SK-N-SH treated with all-trans-retinoic acid at 6 μM for 48 hours (cell line): Measurements from ENCODE around the gene CRISPLD2.

ENCODE experiments used
- ATAC-seq: fragments of 200-7000 bp; cut with Tn5 transposase; 3 replicates; pipeline ENCODE4 v1.9.1; 2020; ENCODE audit warnings: mild to moderate bottlenecking, moderate library complexity
- ARNTL ChIP-seq: fragments of 450-650 bp; formaldehyde crosslinking; IDR thresholded peaks from 2 replicates; pipeline ENCODE4 v1.5.0; 2020; ENCODE audit warnings: low read depth, mild to moderate bottlenecking, moderate library complexity, borderline replicate concordance
- BACH2 ChIP-seq: fragments of 250-450 bp; sonication (Bioruptor Pico); IDR thresholded peaks from 2 replicates; pipeline ENCODE4 v1.9.0; 2021; ENCODE audit warnings: mild to moderate bottlenecking, borderline replicate concordance
- CSDC2 ChIP-seq: fragments of 250-450 bp; sonication (Bioruptor Pico); IDR thresholded peaks from 2 replicates; pipeline ENCODE4 v1.5.0; 2020; ENCODE audit warnings: mild to moderate bottlenecking, moderate library complexity
- ESRRG ChIP-seq: fragments of 250-450 bp; sonication (Bioruptor Pico); IDR thresholded peaks from 2 replicates; pipeline ENCODE4 v1.6.1; 2021; ENCODE audit warnings: mild to moderate bottlenecking
- GLIS3 ChIP-seq: fragments of 250-450 bp; sonication (Bioruptor Pico); IDR thresholded peaks from 2 replicates; pipeline ENCODE4 v1.5.0; 2020; ENCODE audit warnings: mild to moderate bottlenecking, moderate library complexity
- ISL1 ChIP-seq: fragments of 250-450 bp; sonication (Bioruptor Pico); IDR thresholded peaks from 2 replicates; pipeline ENCODE4 v2.1.2; 2022; ENCODE audit warnings: mild to moderate bottlenecking, moderate library complexity
- OSR1 ChIP-seq: fragments of 250-450 bp; sonication (Bioruptor Pico); IDR thresholded peaks from 2 replicates; pipeline ENCODE4 v1.8.0; 2022; ENCODE audit warnings: moderate library complexity, mild to moderate bottlenecking, inconsistent platforms
- PPARA ChIP-seq: fragments of 250-450 bp; sonication (Bioruptor Pico); IDR thresholded peaks from 2 replicates; pipeline ENCODE4 v1.5.0; 2020; ENCODE audit warnings: mild to moderate bottlenecking, borderline replicate concordance
- RARB ChIP-seq: fragments of 250-450 bp; sonication (Bioruptor Pico); IDR thresholded peaks from 2 replicates; pipeline ENCODE4 v1.8.0; 2021; ENCODE audit warnings: mild to moderate bottlenecking, moderate library complexity
- SNAI2 ChIP-seq: fragments of 250-450 bp; sonication (Bioruptor Pico); IDR thresholded peaks from 2 replicates; pipeline ENCODE4 v1.5.0; 2020; ENCODE audit warnings: mild to moderate bottlenecking, moderate library complexity
- TCF4 ChIP-seq: fragments of 250-450 bp; sonication (Bioruptor Pico); IDR thresholded peaks from 2 replicates; pipeline ENCODE4 v1.8.0; 2021; ENCODE audit warnings: mild to moderate bottlenecking, moderate library complexity, borderline replicate concordance
- TOX ChIP-seq: fragments of 250-450 bp; sonication (Bioruptor Pico); IDR thresholded peaks from 2 replicates; pipeline ENCODE4 v1.8.0; 2021; ENCODE audit warnings: mild to moderate bottlenecking, moderate library complexity, borderline replicate concordance
- ZC3H10 ChIP-seq: fragments of 250-450 bp; sonication (Bioruptor Pico); IDR thresholded peaks from 2 replicates; pipeline ENCODE4 v1.5.1; 2021; ENCODE audit warnings: mild to moderate bottlenecking, moderate library complexity
- ZFP3 ChIP-seq: fragments of 250-450 bp; sonication (Bioruptor Pico); IDR thresholded peaks from 2 replicates; pipeline ENCODE4 v1.5.0; 2020; ENCODE audit warnings: mild to moderate bottlenecking, moderate library complexity
- ZFP30 ChIP-seq: fragments of 450-650 bp; formaldehyde crosslinking; IDR thresholded peaks from 2 replicates; pipeline ENCODE4 v1.5.0; 2022; ENCODE audit warnings: mild to moderate bottlenecking, moderate library complexity
- ZNF565 ChIP-seq: fragments of 450-650 bp; formaldehyde crosslinking; conservative IDR thresholded peaks from 2 replicates; pipeline ENCODE4 v1.5.0; 2020; ENCODE audit warnings: low read depth, mild to moderate bottlenecking, moderate library complexity
- ZNF70 ChIP-seq: fragments of 450-650 bp; formaldehyde crosslinking; IDR thresholded peaks from 2 replicates; pipeline ENCODE4 v1.5.0; 2020; ENCODE audit warnings: mild to moderate bottlenecking, moderate library complexity
- TF ChIP-seq, protein P1 (sequence below): fragments of 250-450 bp; sonication (Bioruptor Pico); IDR thresholded peaks from 2 replicates; pipeline ENCODE4 v1.5.1; 2021; ENCODE audit warnings: mild to moderate bottlenecking, moderate library complexity
- TF ChIP-seq, protein P2 (sequence below): fragments of 250-450 bp; sonication (Bioruptor Pico); IDR thresholded peaks from 2 replicates; pipeline ENCODE4 v1.5.0; 2020; ENCODE audit warnings: mild to moderate bottlenecking, moderate library complexity
- TF ChIP-seq, protein P3 (sequence below): fragments of 250-450 bp; sonication (Bioruptor Pico); IDR thresholded peaks from 2 replicates; pipeline ENCODE4 v1.8.0; 2020; ENCODE audit warnings: mild to moderate bottlenecking, moderate library complexity, borderline replicate concordance
- TF ChIP-seq, protein P4 (sequence below): fragments of 250-450 bp; sonication (Bioruptor Pico); IDR thresholded peaks from 2 replicates; pipeline ENCODE4 v1.5.1; 2020; ENCODE audit warnings: low read depth, mild to moderate bottlenecking, moderate library complexity

The CRISPLD2 gene

DNA sequence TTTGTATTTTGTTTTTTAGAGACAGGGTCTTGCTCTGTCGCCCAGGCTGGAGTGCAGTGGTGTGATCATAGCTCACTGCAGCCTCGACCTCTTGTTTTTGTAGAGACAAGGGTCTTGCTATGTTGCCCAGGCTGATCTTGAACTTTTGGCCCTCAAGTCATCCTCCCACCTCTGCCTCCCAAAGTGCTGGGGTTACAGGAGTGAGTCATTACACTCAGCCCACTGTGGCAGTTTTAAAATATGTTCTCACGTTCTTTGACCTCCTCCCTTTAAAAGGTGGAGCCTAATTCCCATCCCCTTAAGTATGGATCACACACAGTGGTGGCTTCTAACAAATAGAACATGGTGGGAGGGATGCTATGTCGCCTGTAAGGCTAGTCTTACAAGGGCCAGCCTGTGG is 123.8 kb downstream of the CRISPLD2 start:
- TF ChIP-seq ZNF70 (CRISPR knock-in tag) (no peak), GLIS3 (CRISPR knock-in tag) (no peak), ISL1 (CRISPR knock-in tag) (no peak), ZC3H10 (CRISPR knock-in tag) (no peak), BACH2 (CRISPR knock-in tag) (no peak), SNAI2 (CRISPR knock-in tag) (no peak), TOX (CRISPR knock-in tag) (no peak)
- TF ChIP-seq, protein P1, sequence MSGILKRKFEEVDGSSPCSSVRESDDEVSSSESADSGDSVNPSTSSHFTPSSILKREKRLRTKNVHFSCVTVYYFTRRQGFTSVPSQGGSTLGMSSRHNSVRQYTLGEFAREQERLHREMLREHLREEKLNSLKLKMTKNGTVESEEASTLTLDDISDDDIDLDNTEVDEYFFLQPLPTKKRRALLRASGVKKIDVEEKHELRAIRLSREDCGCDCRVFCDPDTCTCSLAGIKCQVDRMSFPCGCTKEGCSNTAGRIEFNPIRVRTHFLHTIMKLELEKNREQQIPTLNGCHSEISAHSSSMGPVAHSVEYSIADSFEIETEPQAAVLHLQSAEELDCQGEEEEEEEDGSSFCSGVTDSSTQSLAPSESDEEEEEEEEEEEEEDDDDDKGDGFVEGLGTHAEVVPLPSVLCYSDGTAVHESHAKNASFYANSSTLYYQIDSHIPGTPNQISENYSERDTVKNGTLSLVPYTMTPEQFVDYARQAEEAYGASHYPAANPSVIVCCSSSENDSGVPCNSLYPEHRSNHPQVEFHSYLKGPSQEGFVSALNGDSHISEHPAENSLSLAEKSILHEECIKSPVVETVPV (CRISPR knock-in tag) = no peak
- TF ChIP-seq, protein P2, sequence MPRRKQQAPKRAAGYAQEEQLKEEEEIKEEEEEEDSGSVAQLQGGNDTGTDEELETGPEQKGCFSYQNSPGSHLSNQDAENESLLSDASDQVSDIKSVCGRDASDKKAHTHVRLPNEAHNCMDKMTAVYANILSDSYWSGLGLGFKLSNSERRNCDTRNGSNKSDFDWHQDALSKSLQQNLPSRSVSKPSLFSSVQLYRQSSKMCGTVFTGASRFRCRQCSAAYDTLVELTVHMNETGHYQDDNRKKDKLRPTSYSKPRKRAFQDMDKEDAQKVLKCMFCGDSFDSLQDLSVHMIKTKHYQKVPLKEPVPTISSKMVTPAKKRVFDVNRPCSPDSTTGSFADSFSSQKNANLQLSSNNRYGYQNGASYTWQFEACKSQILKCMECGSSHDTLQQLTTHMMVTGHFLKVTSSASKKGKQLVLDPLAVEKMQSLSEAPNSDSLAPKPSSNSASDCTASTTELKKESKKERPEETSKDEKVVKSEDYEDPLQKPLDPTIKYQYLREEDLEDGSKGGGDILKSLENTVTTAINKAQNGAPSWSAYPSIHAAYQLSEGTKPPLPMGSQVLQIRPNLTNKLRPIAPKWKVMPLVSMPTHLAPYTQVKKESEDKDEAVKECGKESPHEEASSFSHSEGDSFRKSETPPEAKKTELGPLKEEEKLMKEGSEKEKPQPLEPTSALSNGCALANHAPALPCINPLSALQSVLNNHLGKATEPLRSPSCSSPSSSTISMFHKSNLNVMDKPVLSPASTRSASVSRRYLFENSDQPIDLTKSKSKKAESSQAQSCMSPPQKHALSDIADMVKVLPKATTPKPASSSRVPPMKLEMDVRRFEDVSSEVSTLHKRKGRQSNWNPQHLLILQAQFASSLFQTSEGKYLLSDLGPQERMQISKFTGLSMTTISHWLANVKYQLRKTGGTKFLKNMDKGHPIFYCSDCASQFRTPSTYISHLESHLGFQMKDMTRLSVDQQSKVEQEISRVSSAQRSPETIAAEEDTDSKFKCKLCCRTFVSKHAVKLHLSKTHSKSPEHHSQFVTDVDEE (CRISPR knock-in tag) = no peak
- ATAC-seq = no peak

DNA sequence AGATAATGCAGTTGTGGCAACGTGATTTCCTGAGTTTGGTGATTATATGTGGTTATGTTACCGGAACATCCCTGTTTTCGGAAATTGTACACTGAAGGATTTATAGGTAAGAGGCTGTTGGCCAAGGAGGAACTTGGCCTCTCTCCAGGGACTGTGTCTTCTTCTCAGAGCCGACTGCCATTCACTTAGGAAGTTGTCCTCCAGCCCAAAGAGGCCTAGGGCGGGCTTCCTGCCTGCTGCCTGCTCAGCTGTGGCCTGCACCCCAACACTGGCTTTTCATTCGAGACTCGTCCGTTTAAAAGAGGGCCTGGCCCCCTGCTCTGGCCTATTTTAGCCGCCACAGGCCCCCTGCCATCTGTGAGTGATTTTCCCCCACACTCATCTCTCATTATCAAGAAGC is 127.2 kb downstream of the CRISPLD2 start:
- ATAC-seq = no peak
- TF ChIP-seq GLIS3 (CRISPR knock-in tag) (no peak), CSDC2 (CRISPR knock-in tag) (no peak), ZFP3 (no peak), TOX (CRISPR knock-in tag) (no peak), PPARA (CRISPR knock-in tag) (no peak), RARB (CRISPR knock-in tag) (no peak), ARNTL (CRISPR knock-in tag) (no peak), TCF4 (CRISPR knock-in tag) (no peak), SNAI2 (CRISPR knock-in tag) (no peak), ZFP30 (CRISPR knock-in tag) (no peak), ISL1 (CRISPR knock-in tag) (no peak), OSR1 (CRISPR knock-in tag) (no peak), ZNF565 (CRISPR knock-in tag) (no peak), BACH2 (CRISPR knock-in tag) (no peak), ESRRG (CRISPR knock-in tag) (no peak), ZNF70 (CRISPR knock-in tag) (no peak)
- TF ChIP-seq, protein P2 (CRISPR knock-in tag) = no peak
- TF ChIP-seq, protein P1 (CRISPR knock-in tag) = no peak
- TF ChIP-seq, protein P3, sequence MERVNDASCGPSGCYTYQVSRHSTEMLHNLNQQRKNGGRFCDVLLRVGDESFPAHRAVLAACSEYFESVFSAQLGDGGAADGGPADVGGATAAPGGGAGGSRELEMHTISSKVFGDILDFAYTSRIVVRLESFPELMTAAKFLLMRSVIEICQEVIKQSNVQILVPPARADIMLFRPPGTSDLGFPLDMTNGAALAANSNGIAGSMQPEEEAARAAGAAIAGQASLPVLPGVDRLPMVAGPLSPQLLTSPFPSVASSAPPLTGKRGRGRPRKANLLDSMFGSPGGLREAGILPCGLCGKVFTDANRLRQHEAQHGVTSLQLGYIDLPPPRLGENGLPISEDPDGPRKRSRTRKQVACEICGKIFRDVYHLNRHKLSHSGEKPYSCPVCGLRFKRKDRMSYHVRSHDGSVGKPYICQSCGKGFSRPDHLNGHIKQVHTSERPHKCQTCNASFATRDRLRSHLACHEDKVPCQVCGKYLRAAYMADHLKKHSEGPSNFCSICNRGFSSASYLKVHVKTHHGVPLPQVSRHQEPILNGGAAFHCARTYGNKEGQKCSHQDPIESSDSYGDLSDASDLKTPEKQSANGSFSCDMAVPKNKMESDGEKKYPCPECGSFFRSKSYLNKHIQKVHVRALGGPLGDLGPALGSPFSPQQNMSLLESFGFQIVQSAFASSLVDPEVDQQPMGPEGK = no peak
- TF ChIP-seq, protein P4, sequence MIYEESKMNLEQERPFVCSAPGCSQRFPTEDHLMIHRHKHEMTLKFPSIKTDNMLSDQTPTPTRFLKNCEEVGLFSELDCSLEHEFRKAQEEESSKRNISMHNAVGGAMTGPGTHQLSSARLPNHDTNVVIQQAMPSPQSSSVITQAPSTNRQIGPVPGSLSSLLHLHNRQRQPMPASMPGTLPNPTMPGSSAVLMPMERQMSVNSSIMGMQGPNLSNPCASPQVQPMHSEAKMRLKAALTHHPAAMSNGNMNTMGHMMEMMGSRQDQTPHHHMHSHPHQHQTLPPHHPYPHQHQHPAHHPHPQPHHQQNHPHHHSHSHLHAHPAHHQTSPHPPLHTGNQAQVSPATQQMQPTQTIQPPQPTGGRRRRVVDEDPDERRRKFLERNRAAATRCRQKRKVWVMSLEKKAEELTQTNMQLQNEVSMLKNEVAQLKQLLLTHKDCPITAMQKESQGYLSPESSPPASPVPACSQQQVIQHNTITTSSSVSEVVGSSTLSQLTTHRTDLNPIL (CRISPR knock-in tag) = no peak
